ENCODE measurements around the gene CCDC178. TPM values are rescaled to one million over a fixed set of nuclear protein-coding genes. Genes with fewer than 3 reads are reported as not detected.

CCDC178 gene
- total RNA-seq, 6 experiments from 2014 or later, result not detected

DNA sequence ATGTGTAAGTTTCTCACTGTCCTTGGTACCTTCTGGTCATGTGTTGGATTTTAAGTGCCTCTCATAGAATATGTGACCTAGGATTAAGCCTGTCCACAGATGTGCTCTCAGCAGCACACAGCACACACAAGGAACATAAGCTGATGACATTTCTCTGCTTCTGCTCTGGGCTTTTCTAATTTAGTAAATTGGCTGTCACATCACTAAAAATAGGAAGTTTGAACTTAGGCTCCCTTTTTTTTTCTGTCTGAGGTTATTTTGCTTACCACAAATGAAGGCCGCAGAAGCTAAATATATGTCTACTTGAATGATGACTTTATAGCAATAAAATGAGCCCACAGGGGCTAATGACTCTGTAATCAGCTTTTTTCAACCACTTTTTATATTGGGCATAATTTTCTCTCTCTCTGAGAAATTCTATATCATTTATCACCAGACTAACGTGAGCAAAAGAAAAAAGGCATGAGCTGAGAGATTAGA is 517.5 kb downstream of the CCDC178 start:
- no peaks in the 10 kb centered on the region for H3K36me3 Mint-ChIP-seq (ENCODE audit: low read depth)
- no peak for TF ChIP-seq CTCF (IDR thresholded peaks at IDR 0.05)
- H3K4me1 Mint-ChIP-seq (ENCODE audit: low read depth), result no peaks in the 10 kb centered on the region
- no peak overlapping the region for H3K4me3 Mint-ChIP-seq
- H3K27ac Mint-ChIP-seq, result no peak overlapping the region
- DNase-seq, result no peak
- H3K9me3 Mint-ChIP-seq, result peaks cover 31% of the 10 kb centered on the region
- H3K27me3 Mint-ChIP-seq (ENCODE audit: insufficient read depth), result no peaks in the 10 kb centered on the region

GRCh38 chr18:32920796-32921787 is 519.4 kb downstream of the CCDC178 start:
- Mint-ChIP-seq H3K4me3 (no peak overlapping the region), H3K36me3 (ENCODE audit: low read depth) (no peaks in the 10 kb centered on the region), H3K4me1 (ENCODE audit: low read depth) (no peaks in the 10 kb centered on the region), H3K27ac (no peak overlapping the region), H3K9me3 (peaks cover 34% of the 10 kb centered on the region), H3K27me3 (ENCODE audit: insufficient read depth) (no peaks in the 10 kb centered on the region)
- TF ChIP-seq CTCF (IDR thresholded peaks at IDR 0.05), result no peak
- peak; percentile 39 for DNase-seq

GRCh38 chr18:32919799-32920198 is 520.7 kb downstream of the CCDC178 start:
- DNase-seq, result no peak
- no peaks in the 10 kb centered on the region for H3K36me3 Mint-ChIP-seq (ENCODE audit: low read depth)
- H3K4me1 Mint-ChIP-seq (ENCODE audit: low read depth), result no peaks in the 10 kb centered on the region
- no peak; the same call in 1 of the 2 replicates for TF ChIP-seq CTCF (IDR thresholded peaks at IDR 0.05)
- H3K4me3 Mint-ChIP-seq, result no peak overlapping the region
- peaks cover 32% of the 10 kb centered on the region for H3K9me3 Mint-ChIP-seq
- no peak overlapping the region for H3K27ac Mint-ChIP-seq
- H3K27me3 Mint-ChIP-seq (ENCODE audit: insufficient read depth), result no peaks in the 10 kb centered on the region

DNA sequence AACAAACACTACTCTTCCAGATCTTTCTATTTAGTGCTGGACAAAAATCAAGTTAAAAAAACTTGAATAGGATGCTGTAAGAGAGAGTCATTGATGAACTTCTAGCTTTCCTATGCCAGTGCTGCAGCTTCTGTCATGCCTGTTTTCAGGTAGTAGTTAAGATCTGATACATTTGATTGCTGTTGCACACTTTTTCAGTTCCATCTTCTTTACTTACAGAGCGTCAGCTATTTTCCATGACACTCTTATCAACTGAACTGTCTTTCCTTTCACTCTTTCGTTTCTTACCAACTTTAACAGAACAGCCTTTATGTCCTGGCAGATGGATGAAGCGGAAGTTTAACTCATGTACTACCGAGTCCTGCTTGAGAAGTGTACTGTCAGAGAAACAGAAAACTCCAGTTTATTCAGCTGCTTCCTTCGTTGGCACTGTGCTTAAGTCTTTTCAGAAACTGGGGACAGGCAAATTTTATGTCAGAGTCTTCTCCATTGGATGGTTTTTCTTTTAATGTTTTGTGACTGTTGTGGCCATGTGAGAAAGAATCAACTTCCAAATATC is 521.8 kb downstream of the CCDC178 start:
- H3K4me1 Mint-ChIP-seq (ENCODE audit: low read depth), result no peaks in the 10 kb centered on the region
- no peak overlapping the region for H3K4me3 Mint-ChIP-seq
- no peak for DNase-seq
- no peak for TF ChIP-seq CTCF (IDR thresholded peaks at IDR 0.05)
- peaks cover 32% of the 10 kb centered on the region for H3K9me3 Mint-ChIP-seq
- no peak overlapping the region for H3K27ac Mint-ChIP-seq
- H3K36me3 Mint-ChIP-seq (ENCODE audit: low read depth), result no peaks in the 10 kb centered on the region
- no peaks in the 10 kb centered on the region for H3K27me3 Mint-ChIP-seq (ENCODE audit: insufficient read depth)

GRCh38 chr18:32915516-32915915 is 525.0 kb downstream of the CCDC178 start:
- no peak for TF ChIP-seq CTCF (IDR thresholded peaks at IDR 0.05)
- no peak overlapping the region for H3K4me3 Mint-ChIP-seq
- no peaks in the 10 kb centered on the region for H3K4me1 Mint-ChIP-seq (ENCODE audit: low read depth)
- peaks cover 5% of the 10 kb centered on the region; the same call in 1 of the 2 replicates for H3K36me3 Mint-ChIP-seq (ENCODE audit: low read depth)
- no peak overlapping the region for H3K27ac Mint-ChIP-seq
- no peak for DNase-seq
- no peaks in the 10 kb centered on the region for H3K27me3 Mint-ChIP-seq (ENCODE audit: insufficient read depth)
- peaks cover 35% of the 10 kb centered on the region for H3K9me3 Mint-ChIP-seq

Data from HFFc6 (cell line).